ENCODE data around the gene NKTR. TPM values are rescaled to one million over a fixed set of nuclear protein-coding genes. Genes with fewer than 3 reads are reported as not detected.
"Not testable (repeated sequence)": the region's sequence is repeated elsewhere in the genome, so short reads cannot be mapped to it uniquely, and the experiment has no call there.

The NKTR gene
- total and polyA plus RNA-seq, 4 donors = 80.8 to 176 (median 95.2) TPM

GRCh38 chr3:42575137-42575741 is 25.2 kb upstream of the NKTR start:
- Histone ChIP-seq H3K27ac (ENCODE audit: low read depth, low read length) (no peak overlapping the region), H3K36me3 (ENCODE audit: control insufficient read depth, insufficient read depth, low read length) (peaks cover 13% of the 10 kb centered on the region), H3K4me3 (ENCODE audit: low read depth, low read length) (no peak overlapping the region), H3K27me3 (ENCODE audit: control insufficient read depth, insufficient read depth, low read length) (no peaks in the 10 kb centered on the region), H3K9me3 (ENCODE audit: control insufficient read depth, insufficient read depth, low read length) (no peaks in the 10 kb centered on the region), H3K4me1 (ENCODE audit: control insufficient read depth, insufficient read depth, low read length) (no peaks in the 10 kb centered on the region)
- no peak for DNase-seq (ENCODE audit: low read depth in 4 of 6, low spot score in 6 of 6)

- H3K27me3 ChIP-seq (ENCODE audit: control insufficient read depth, insufficient read depth, low read length) = no peaks in the 10 kb centered on the region
- H3K27ac ChIP-seq (ENCODE audit: low read depth, low read length) = no peak overlapping the region
- WGBS (ENCODE audit: insufficient coverage) = no CpG with 5 or more reads among the region's 4 CpGs
- H3K4me3 ChIP-seq (ENCODE audit: low read depth, low read length) = no peak overlapping the region
- peaks cover 9% of the 10 kb centered on the region for H3K36me3 ChIP-seq (ENCODE audit: control insufficient read depth, insufficient read depth, low read length)
- no peak for DNase-seq (ENCODE audit: low read depth in 4 of 6, low spot score in 6 of 6)
- no peaks in the 10 kb centered on the region for H3K9me3 ChIP-seq (ENCODE audit: control insufficient read depth, insufficient read depth, low read length)
- peaks cover 5% of the 10 kb centered on the region for H3K4me1 ChIP-seq (ENCODE audit: control insufficient read depth, insufficient read depth, low read length)
These were observed 22.4 kb upstream of the NKTR start for GRCh38 chr3:42578054-42578453.

- not testable (repeated sequence) for DNase-seq (ENCODE audit: low read depth in 4 of 6, low spot score in 6 of 6); H3K9me3 ChIP-seq (ENCODE audit: control insufficient read depth, insufficient read depth, low read length); H3K4me1 ChIP-seq (ENCODE audit: control insufficient read depth, insufficient read depth, low read length); H3K36me3 ChIP-seq (ENCODE audit: control insufficient read depth, insufficient read depth, low read length); H3K27ac ChIP-seq (ENCODE audit: low read depth, low read length); H3K27me3 ChIP-seq (ENCODE audit: control insufficient read depth, insufficient read depth, low read length); H3K4me3 ChIP-seq (ENCODE audit: low read depth, low read length)
- WGBS (ENCODE audit: insufficient coverage) = no CpG with 5 or more reads among the region's 4 CpGs
These were observed 21.1 kb upstream of the NKTR start for GRCh38 chr3:42579346-42579745.

DNA sequence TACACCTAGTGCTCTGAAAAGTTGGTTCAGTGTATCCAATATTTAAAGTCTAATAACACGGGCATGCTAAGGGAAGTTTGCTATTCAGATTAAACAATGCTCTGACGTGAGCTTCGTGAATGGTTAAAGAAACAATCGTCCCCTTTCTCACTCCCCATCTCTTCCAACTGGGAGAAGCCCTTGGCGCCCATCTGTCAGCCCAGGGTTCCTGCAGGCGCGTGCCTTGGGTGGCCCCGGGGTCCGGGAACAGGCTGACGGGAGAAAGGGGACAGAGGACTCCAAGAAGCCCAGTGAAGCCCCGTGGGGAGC is 19.1 kb upstream of the NKTR start:
- Histone ChIP-seq H3K36me3 (ENCODE audit: control insufficient read depth, insufficient read depth, low read length) (peaks cover 6% of the 10 kb centered on the region), H3K27me3 (ENCODE audit: control insufficient read depth, insufficient read depth, low read length) (no peaks in the 10 kb centered on the region), H3K9me3 (ENCODE audit: control insufficient read depth, insufficient read depth, low read length) (no peaks in the 10 kb centered on the region), H3K4me3 (ENCODE audit: low read depth, low read length) (peak overlapping the region; percentile 88), H3K27ac (ENCODE audit: low read depth, low read length) (peak overlapping the region; percentile 81), H3K4me1 (ENCODE audit: control insufficient read depth, insufficient read depth, low read length) (peaks cover 5% of the 10 kb centered on the region)
- no peak for DNase-seq (ENCODE audit: low read depth in 4 of 6, low spot score in 6 of 6)
- WGBS (ENCODE audit: insufficient coverage) = 0% methylated on average over 8 of the region's 11 CpGs

DNA sequence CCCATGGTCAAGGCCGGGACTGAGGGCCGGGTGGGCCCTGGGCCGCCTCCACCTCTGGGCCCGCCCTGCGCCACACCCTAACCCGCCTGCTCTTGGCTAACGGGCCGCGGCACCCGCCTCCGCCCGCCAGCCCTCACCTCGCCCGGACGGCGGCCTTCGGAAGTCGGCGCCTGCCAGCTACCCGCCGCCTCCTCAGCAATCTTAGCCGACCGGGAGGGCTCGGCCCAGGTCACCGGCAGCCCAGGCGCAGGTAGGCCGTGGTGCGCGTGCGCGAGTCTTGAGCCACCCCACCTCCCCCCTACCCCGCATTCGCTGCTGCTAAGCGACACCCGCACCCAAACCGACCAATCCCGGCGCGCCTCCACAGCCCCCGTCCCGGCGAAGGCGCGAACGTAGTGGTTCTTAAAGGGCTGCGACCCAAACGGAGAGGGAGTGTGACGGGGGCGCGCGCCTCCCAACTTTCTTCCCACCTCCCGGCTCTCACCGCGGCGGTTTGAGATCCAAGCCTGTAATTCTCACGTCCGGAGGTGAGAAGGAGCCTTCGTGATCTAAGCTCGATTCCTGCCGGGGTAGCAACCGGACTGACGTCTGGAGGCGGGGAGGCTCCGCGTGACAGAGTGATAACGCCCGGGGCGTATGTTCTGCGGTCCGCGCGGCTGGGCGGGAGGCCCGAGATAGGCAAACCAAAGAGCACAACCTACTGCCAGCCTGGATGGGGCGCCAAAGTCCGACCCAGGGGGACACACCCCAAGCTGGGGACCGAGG is 18.6 kb upstream of the NKTR start, which contains the start of gene SEC22C:
Gene SEC22C (minus strand): TSS at position 259 of the 765 bp plus-strand sequence. CDS start 12,921 bp downstream, outside the sequence.
- peak; percentile 82 to 99 (median 90) for DNase-seq (ENCODE audit: low read depth in 4 of 6, low spot score in 6 of 6)

DNA sequence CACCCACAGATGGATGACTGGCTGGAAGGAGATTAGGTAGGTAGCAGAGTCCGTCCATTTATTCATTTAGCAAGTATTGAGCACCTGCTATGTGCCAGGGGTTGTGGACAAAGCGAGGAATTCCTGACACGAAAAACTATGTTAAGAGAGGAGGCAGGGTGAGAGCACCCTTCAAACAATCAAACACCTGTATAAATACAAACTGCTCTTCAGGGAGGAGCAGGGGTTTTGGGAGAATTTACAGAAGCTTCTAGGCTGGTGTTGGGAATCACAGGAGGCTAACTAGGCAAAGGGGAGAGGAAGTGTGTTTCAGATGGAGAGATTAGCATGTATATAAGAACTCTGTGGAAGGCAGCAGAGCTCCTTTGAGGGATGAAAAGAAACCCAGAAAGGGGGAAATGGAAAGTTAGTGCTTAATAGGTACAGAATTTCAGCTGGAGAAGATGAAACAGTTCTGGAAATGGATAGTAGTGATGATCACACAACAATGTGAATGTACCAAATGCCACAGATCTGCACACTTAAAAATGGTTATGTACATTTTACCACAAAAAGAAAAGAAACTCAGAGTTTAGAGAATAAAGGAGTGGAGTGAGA is 17.9 kb upstream of the NKTR start:
- H3K27me3 ChIP-seq (ENCODE audit: control insufficient read depth, insufficient read depth, low read length) = no peaks in the 10 kb centered on the region
- H3K9me3 ChIP-seq (ENCODE audit: control insufficient read depth, insufficient read depth, low read length) = no peaks in the 10 kb centered on the region
- H3K27ac ChIP-seq (ENCODE audit: low read depth, low read length) = peak overlapping the region; percentile 81
- H3K4me3 ChIP-seq (ENCODE audit: low read depth, low read length) = peak overlapping the region; percentile 88
- no CpG with 5 or more reads among the region's 3 CpGs for WGBS (ENCODE audit: insufficient coverage)
- DNase-seq (ENCODE audit: low read depth in 4 of 6, low spot score in 6 of 6) = no peak
- peaks cover 6% of the 10 kb centered on the region for H3K36me3 ChIP-seq (ENCODE audit: control insufficient read depth, insufficient read depth, low read length)
- H3K4me1 ChIP-seq (ENCODE audit: control insufficient read depth, insufficient read depth, low read length) = peaks cover 5% of the 10 kb centered on the region

More for the DNA sequence above, 18.6 kb upstream of the NKTR start, which contains the start of gene SEC22C:
- Histone ChIP-seq H3K4me3 (ENCODE audit: low read depth, low read length) (peak within 1 kb of the TSS; percentile 88), H3K27ac (ENCODE audit: low read depth, low read length) (peak within 1 kb of the TSS; percentile 81), H3K4me1 (ENCODE audit: control insufficient read depth, insufficient read depth, low read length) (peaks cover 5% of the 10 kb centered on the region), H3K36me3 (ENCODE audit: control insufficient read depth, insufficient read depth, low read length) (peaks cover 6% of the 10 kb centered on the region), H3K27me3 (ENCODE audit: control insufficient read depth, insufficient read depth, low read length) (no peaks in the 10 kb centered on the region), H3K9me3 (ENCODE audit: control insufficient read depth, insufficient read depth, low read length) (no peaks in the 10 kb centered on the region)
- WGBS (ENCODE audit: insufficient coverage) = under 1% methylated on average over 77 of the region's 77 CpGs

DNA sequence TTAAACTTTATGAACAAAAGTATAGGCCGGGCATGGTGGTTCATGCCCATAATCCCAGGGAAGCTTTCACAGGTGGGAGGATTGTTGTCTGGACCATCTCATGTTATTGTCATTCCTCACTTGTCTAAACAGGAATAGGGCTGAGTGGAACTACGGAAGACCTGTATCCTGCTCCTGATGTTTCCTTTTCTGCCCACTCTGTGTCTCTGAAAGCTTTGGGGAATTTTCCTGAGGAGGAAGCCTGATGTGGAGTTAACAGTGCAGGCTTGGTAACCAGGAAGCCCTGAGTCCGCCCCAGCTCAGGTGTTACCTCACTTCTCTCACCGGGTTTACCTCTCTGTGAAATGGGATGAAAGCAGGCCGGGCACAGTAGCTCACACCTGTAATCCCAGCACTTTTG is 11.9 kb upstream of the NKTR start:
- H3K27ac ChIP-seq (ENCODE audit: low read depth, low read length) = no peak overlapping the region
- 87% methylated on average over 3 of the region's 5 CpGs for WGBS (ENCODE audit: insufficient coverage)

GRCh38 chr3:42589382-42590109 is 10.9 kb upstream of the NKTR start:
- no peak for DNase-seq (ENCODE audit: low read depth in 4 of 6, low spot score in 6 of 6)
- Histone ChIP-seq H3K27ac (ENCODE audit: low read depth, low read length) (peak overlapping the region; percentile 44), H3K4me1 (ENCODE audit: control insufficient read depth, insufficient read depth, low read length) (peaks cover 15% of the 10 kb centered on the region), H3K9me3 (ENCODE audit: control insufficient read depth, insufficient read depth, low read length) (no peaks in the 10 kb centered on the region), H3K27me3 (ENCODE audit: control insufficient read depth, insufficient read depth, low read length) (no peaks in the 10 kb centered on the region), H3K36me3 (ENCODE audit: control insufficient read depth, insufficient read depth, low read length) (no peaks in the 10 kb centered on the region), H3K4me3 (ENCODE audit: low read depth, low read length) (no peak overlapping the region)
- 91% methylated on average over 14 of the region's 20 CpGs for WGBS (ENCODE audit: insufficient coverage)

More for the DNA sequence above, 11.9 kb upstream of the NKTR start:
- Histone ChIP-seq H3K36me3 (ENCODE audit: control insufficient read depth, insufficient read depth, low read length) (no peaks in the 10 kb centered on the region), H3K4me1 (ENCODE audit: control insufficient read depth, insufficient read depth, low read length) (peaks cover 15% of the 10 kb centered on the region), H3K9me3 (ENCODE audit: control insufficient read depth, insufficient read depth, low read length) (no peaks in the 10 kb centered on the region), H3K4me3 (ENCODE audit: low read depth, low read length) (no peak overlapping the region), H3K27me3 (ENCODE audit: control insufficient read depth, insufficient read depth, low read length) (no peaks in the 10 kb centered on the region)
- no peak for DNase-seq (ENCODE audit: low read depth in 4 of 6, low spot score in 6 of 6)

- Histone ChIP-seq H3K27ac (ENCODE audit: low read depth, low read length) (peak overlapping the region; percentile 44), H3K27me3 (ENCODE audit: control insufficient read depth, insufficient read depth, low read length) (no peaks in the 10 kb centered on the region), H3K36me3 (ENCODE audit: control insufficient read depth, insufficient read depth, low read length) (no peaks in the 10 kb centered on the region), H3K4me1 (ENCODE audit: control insufficient read depth, insufficient read depth, low read length) (peaks cover 15% of the 10 kb centered on the region), H3K9me3 (ENCODE audit: control insufficient read depth, insufficient read depth, low read length) (no peaks in the 10 kb centered on the region), H3K4me3 (ENCODE audit: low read depth, low read length) (peak overlapping the region; percentile 56)
- DNase-seq (ENCODE audit: low read depth in 4 of 6, low spot score in 6 of 6) = peak in 2 of 6 donors; percentile 9 to 13
- 5% methylated on average over 31 of the region's 44 CpGs for WGBS (ENCODE audit: insufficient coverage)
These were observed 9.3 kb upstream of the NKTR start for GRCh38 chr3:42590989-42591756.
